BLaER1 treated with 17β-estradiol and CSF1 and Interleukin-3, amounts not matched to agents 10 nM and 100 nM (cell line): ENCODE measurements around the gene KCNN1.
A peak's percentile ranks its signal among the peaks of the same experiment; 100 is the strongest.

Experiments used
- H3K27ac ChIP-seq, 11 experiments: shearing (Covaris generic); formaldehyde crosslinking; 2 replicates each; pipeline ENCODE4 v1.8.1; 2022
- H3K27me3 ChIP-seq, 11 experiments: shearing (Covaris generic); formaldehyde crosslinking; 2 replicates each; pipeline ENCODE4 v1.8.1; 2022
- H3K36me3 ChIP-seq, 11 experiments: shearing (Covaris generic); formaldehyde crosslinking; 2 replicates each; pipeline ENCODE4 v1.8.1; 2022
- H3K4me1 ChIP-seq, 10 experiments: shearing (Covaris generic); formaldehyde crosslinking; 2 replicates each; pipeline ENCODE4 v1.8.1; 2022
- H3K4me2 ChIP-seq, 11 experiments: shearing (Covaris generic); formaldehyde crosslinking; 2 replicates each; pipeline ENCODE4 v1.8.1; 2022
- H3K4me3 ChIP-seq, 10 experiments: shearing (Covaris generic); formaldehyde crosslinking; 2 replicates each; pipeline ENCODE4 v1.8.1; 2022
- H3K9ac ChIP-seq, 11 experiments: shearing (Covaris generic); formaldehyde crosslinking; 2 replicates each; pipeline ENCODE4 v1.8.1; 2022
- H3K9me3 ChIP-seq, 11 experiments: shearing (Covaris generic); formaldehyde crosslinking; replicated peaks in 1 of 11; 2 replicates each; pipeline ENCODE4 v1.8.1; 2022
- H4K20me1 ChIP-seq, 11 experiments: shearing (Covaris generic); formaldehyde crosslinking; 2 replicates each; pipeline ENCODE4 v1.8.1; 2022
- Cebpa-rat ChIP-seq, 11 experiments: shearing (Covaris generic); IDR thresholded peaks; 2 replicates each; pipeline ENCODE4 v1.8.1; 2022

KCNN1 gene

GRCh38 chr19:18043676-18044075 is 76.8 kb downstream of the KCNN1 start:
- Histone ChIP-seq H3K36me3 (no peaks in the 10 kb centered on the region), H3K9me3 (peaks cover 3 to 14% (median 8%) of the 10 kb centered on the region in 11 experiments; a peak in 14 of 22 replicates), H3K4me3 (no peak overlapping the region), H3K4me2 (peak overlapping the region; percentile 79 to 94 (median 88); a peak in 21 of 22 replicates), H3K27ac (peak overlapping the region in 8 of 11 experiments; percentile 74 to 88 (median 83); a peak in 16 of 22 replicates), H3K9ac (peak overlapping the region in 7 of 11 experiments; percentile 68 to 80 (median 75); a peak in 9 of 22 replicates), H3K4me1 (peaks cover 38 to 61% (median 49%) of the 10 kb centered on the region in 10 experiments), H3K27me3 (no peaks in the 10 kb centered on the region), H4K20me1 (no peaks in the 10 kb centered on the region)
- no peak for TF ChIP-seq Cebpa-rat (IDR thresholded peaks at IDR 0.05)

- H3K4me1 ChIP-seq = peaks cover 26 to 54% (median 45%) of the 10 kb centered on the region in 10 experiments
- H3K27ac ChIP-seq = peak overlapping the region; percentile 45 to 88 (median 80); a peak in 21 of 22 replicates
- H3K27me3 ChIP-seq = no peaks in the 10 kb centered on the region
- H3K36me3 ChIP-seq = no peaks in the 10 kb centered on the region
- H3K9ac ChIP-seq = peak overlapping the region; percentile 47 to 80 (median 70); a peak in 21 of 22 replicates
- no peaks in the 10 kb centered on the region for H4K20me1 ChIP-seq
- peak in 5 of 11 experiments; percentile 19 to 61 (median 55); a peak in 5 of 22 replicates for TF ChIP-seq Cebpa-rat (IDR thresholded peaks at IDR 0.05)
- peak overlapping the region; percentile 26 to 53 (median 45); a peak in 19 of 20 replicates for H3K4me3 ChIP-seq
- H3K4me2 ChIP-seq = peak overlapping the region; percentile 79 to 94 (median 88)
- H3K9me3 ChIP-seq = peaks cover 3 to 14% (median 8%) of the 10 kb centered on the region in 11 experiments; a peak in 14 of 22 replicates
Observed at GRCh38 chr19:18044825-18045304, 78.0 kb downstream of the KCNN1 start.

- Histone ChIP-seq H3K4me2 (peak overlapping the region; percentile 79 to 94 (median 88)), H3K9me3 (peaks cover 3 to 10% (median 7%) of the 10 kb centered on the region in 11 experiments; a peak in 14 of 22 replicates), H4K20me1 (no peaks in the 10 kb centered on the region), H3K4me3 (peak overlapping the region in 9 of 10 experiments; percentile 37 to 53 (median 45); a peak in 15 of 20 replicates), H3K4me1 (peaks cover 24 to 54% (median 47%) of the 10 kb centered on the region in 10 experiments), H3K36me3 (no peaks in the 10 kb centered on the region), H3K9ac (peak overlapping the region; percentile 47 to 80 (median 70); a peak in 20 of 22 replicates), H3K27me3 (no peaks in the 10 kb centered on the region), H3K27ac (peak overlapping the region; percentile 45 to 88 (median 80); a peak in 21 of 22 replicates)
- TF ChIP-seq Cebpa-rat (IDR thresholded peaks at IDR 0.05) = no peak
Observed at GRCh38 chr19:18045307-18046050, 78.6 kb downstream of the KCNN1 start.

GRCh38 chr19:18046059-18046718 is 79.3 kb downstream of the KCNN1 start:
- TF ChIP-seq Cebpa-rat (IDR thresholded peaks at IDR 0.05) = no peak
- Histone ChIP-seq H3K4me3 (no peak overlapping the region), H3K9ac (peak overlapping the region in 8 of 11 experiments; percentile 20 to 80 (median 72); a peak in 12 of 22 replicates), H3K4me1 (peaks cover 31 to 61% (median 55%) of the 10 kb centered on the region in 10 experiments), H3K27me3 (no peaks in the 10 kb centered on the region), H3K27ac (peak overlapping the region in 9 of 11 experiments; percentile 65 to 88 (median 82); a peak in 19 of 22 replicates), H4K20me1 (no peaks in the 10 kb centered on the region), H3K36me3 (no peaks in the 10 kb centered on the region), H3K4me2 (peak overlapping the region; percentile 79 to 94 (median 88)), H3K9me3 (peaks cover 0 to 3% (median under 1%) of the 10 kb centered on the region in 11 experiments; a peak in 6 of 22 replicates)

DNA sequence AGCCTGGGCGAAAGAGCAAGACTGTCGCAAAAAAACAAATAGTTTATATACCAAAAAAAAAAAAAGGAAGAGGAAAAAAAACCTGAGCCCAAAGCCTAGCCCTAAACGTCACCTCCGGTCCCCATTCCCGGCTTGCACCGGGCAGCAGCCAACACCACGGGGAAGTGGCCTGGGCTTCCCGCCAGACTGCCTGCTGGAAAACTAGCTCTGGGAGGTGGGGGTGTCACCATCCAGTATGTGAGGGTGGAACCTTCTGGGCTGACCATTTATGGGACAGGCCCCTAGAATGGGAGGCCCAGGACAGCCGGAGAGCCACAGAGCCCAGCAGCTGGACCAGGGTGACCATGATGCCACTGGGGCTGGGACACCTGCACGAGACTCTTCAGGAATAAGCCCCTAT is 82.5 kb downstream of the KCNN1 start:
- Histone ChIP-seq H3K4me3 (no peak overlapping the region), H3K36me3 (no peaks in the 10 kb centered on the region), H3K27ac (peak overlapping the region in 1 of 11 experiments; percentile 4; a peak in 1 of 22 replicates), H3K9ac (no peak overlapping the region), H3K27me3 (no peaks in the 10 kb centered on the region), H4K20me1 (no peaks in the 10 kb centered on the region), H3K4me1 (peaks cover 27 to 52% (median 42%) of the 10 kb centered on the region in 10 experiments), H3K4me2 (no peak overlapping the region), H3K9me3 (no peaks in the 10 kb centered on the region)
- TF ChIP-seq Cebpa-rat (IDR thresholded peaks at IDR 0.05) = no peak
